Trophoblast cell (in vitro differentiated cells and primary cell): Measurements from ENCODE around the gene KRT1.

Source experiments
- DNase-seq, 2 donors: peaks; one replicate each; pipeline ENCODE4 v3.0.0-alpha.2; 2016
- H2AFZ ChIP-seq: 2 replicates; pipeline ENCODE4 v1.6.1; 2013; ENCODE audit warnings: low read length, moderate library complexity, mild to moderate bottlenecking; ENCODE audit not compliant: insufficient read depth, poor library complexity
- H2AK5ac ChIP-seq: 2 replicates; pipeline ENCODE4 v1.6.1; 2013; ENCODE audit warnings: mild to moderate bottlenecking, low read length
- H2BK120ac ChIP-seq: 2 replicates; pipeline ENCODE4 v1.6.1; 2013; ENCODE audit warnings: low read length, mild to moderate bottlenecking, moderate library complexity; ENCODE audit not compliant: insufficient read depth, poor library complexity
- H2BK12ac ChIP-seq: 2 replicates; pipeline ENCODE4 v1.6.1; 2013; ENCODE audit warnings: mild to moderate bottlenecking, low read length, moderate library complexity
- H2BK5ac ChIP-seq: 2 replicates; pipeline ENCODE4 v1.6.1; 2013; ENCODE audit warnings: low read length, low read depth, moderate library complexity, mild to moderate bottlenecking; ENCODE audit not compliant: poor library complexity
- H3K14ac ChIP-seq: 2 replicates; pipeline ENCODE4 v1.6.1; 2013; ENCODE audit warnings: mild to moderate bottlenecking, low read length
- H3K18ac ChIP-seq: 2 replicates; pipeline ENCODE4 v1.6.1; 2013; ENCODE audit warnings: mild to moderate bottlenecking, low read length
- H3K23ac ChIP-seq: 2 replicates; pipeline ENCODE4 v1.6.1; 2013; ENCODE audit warnings: low read length
- H3K27ac ChIP-seq: 2 replicates; pipeline ENCODE4 v1.5.1; 2013; ENCODE audit warnings: low read depth, mild to moderate bottlenecking, inconsistent platforms, low read length, moderate library complexity
- H3K27me3 ChIP-seq: 2 replicates; pipeline ENCODE4 v1.6.1; 2013; ENCODE audit warnings: inconsistent platforms, mild to moderate bottlenecking, low read length, moderate library complexity; ENCODE audit not compliant: insufficient read depth
- H3K36me3 ChIP-seq, 2 experiments: 1 replicate in 1 of 2; 2 replicates in 1 of 2; pipeline ENCODE4 v1.6.1; 2013; ENCODE audit warnings: low read length in 2 of 2, mild to moderate bottlenecking in 2 of 2, moderate library complexity in 1 of 2; ENCODE audit not compliant: insufficient read depth in 2 of 2, control insufficient read depth in 1 of 2
- H3K4ac ChIP-seq: 2 replicates; pipeline ENCODE4 v1.6.1; 2013; ENCODE audit warnings: low read depth, mild to moderate bottlenecking, low read length, moderate library complexity
- H3K4me1 ChIP-seq, 2 experiments: 1 replicate in 1 of 2; 2 replicates in 1 of 2; pipeline ENCODE4 v1.6.1; 2013; ENCODE audit warnings: low read length in 2 of 2, mild to moderate bottlenecking in 2 of 2, moderate library complexity in 1 of 2; ENCODE audit not compliant: insufficient read depth in 2 of 2, control insufficient read depth in 1 of 2
- H3K4me2 ChIP-seq: 2 replicates; pipeline ENCODE4 v1.6.1; 2013; ENCODE audit warnings: inconsistent platforms, mild to moderate bottlenecking, low read length, moderate library complexity
- H3K4me3 ChIP-seq: 2 replicates; pipeline ENCODE4 v1.5.1; 2013; ENCODE audit warnings: mild to moderate bottlenecking, low read depth, low read length, inconsistent platforms
- H3K79me1 ChIP-seq: one replicate; pipeline ENCODE4 v1.6.1; 2013; ENCODE audit warnings: low read length
- H3K79me2 ChIP-seq: 2 replicates; pipeline ENCODE4 v1.6.1; 2013; ENCODE audit warnings: low read length, mild to moderate bottlenecking; ENCODE audit not compliant: control insufficient read depth, insufficient read depth, poor library complexity
- H3K9ac ChIP-seq: 2 replicates; pipeline ENCODE4 v1.6.1; 2013; ENCODE audit warnings: mild to moderate bottlenecking, low read length
- H3K9me3 ChIP-seq: 2 replicates; pipeline ENCODE4 v1.6.1; 2013; ENCODE audit warnings: low read depth, mild to moderate bottlenecking, control low read depth, inconsistent platforms, low read length; ENCODE audit not compliant: insufficient read depth
- H4K12ac ChIP-seq: 2 replicates; pipeline ENCODE4 v1.6.1; 2013; ENCODE audit warnings: low read depth, mild to moderate bottlenecking, low read length, moderate library complexity
- H4K8ac ChIP-seq: 2 replicates; pipeline ENCODE4 v1.6.1; 2013; ENCODE audit warnings: low read depth, mild to moderate bottlenecking, low read length, moderate library complexity
- H4K91ac ChIP-seq: one replicate; pipeline ENCODE4 v1.6.1; 2013; ENCODE audit warnings: low read depth, mild to moderate bottlenecking, low read length, moderate library complexity
- WGBS: extraction: QIAGEN DNeasy Blood & Tissue Kit; methylation state at CpG from one replicate; pipeline ENCODE4 v1.1.7; 2013; ENCODE audit warnings: missing lambda C conversion rate; ENCODE audit not compliant: insufficient read length, insufficient coverage; ENCODE audit errors: extremely low coverage; 5-methylcytosine and 5-hydroxymethylcytosine counted together

Gene KRT1

GRCh38 chr12:52648012-52648550 is 32.1 kb downstream of the KRT1 start:
- H3K23ac ChIP-seq, result no peak overlapping the region
- no CpG with 5 or more reads among the region's 8 CpGs for WGBS
- H3K79me1 ChIP-seq, result no peaks in the 10 kb centered on the region

GRCh38 chr12:52647601-52648000 is 32.6 kb downstream of the KRT1 start:
- no CpG with 5 or more reads among the region's 9 CpGs for WGBS
- H3K18ac ChIP-seq, result no peak overlapping the region
- H3K14ac ChIP-seq, result no peak overlapping the region

More at GRCh38 chr12:52648012-52648550, 32.1 kb downstream of the KRT1 start:
- no peak for DNase-seq
- Histone ChIP-seq H3K4me1 (no peaks in the 10 kb centered on the region), H3K27me3 (no peaks in the 10 kb centered on the region), H3K9me3 (peaks cover 2% of the 10 kb centered on the region), H4K8ac (no peak overlapping the region), H4K12ac (no peak overlapping the region), H4K91ac (no peak overlapping the region), H3K18ac (no peak overlapping the region), H3K36me3 (no peaks in the 10 kb centered on the region), H2BK5ac (no peak overlapping the region), H3K4me2 (no peak overlapping the region), H3K27ac (no peak overlapping the region), H3K4me3 (no peak overlapping the region), H3K9ac (no peak overlapping the region), H3K4ac (no peak overlapping the region), H2AK5ac (no peak overlapping the region), H3K14ac (no peak overlapping the region), H2BK12ac (no peak overlapping the region), H2BK120ac (no peak overlapping the region), H2AFZ (no peak overlapping the region), H3K79me2 (no peaks in the 10 kb centered on the region)

GRCh38 chr12:52646613-52647012 is 33.6 kb downstream of the KRT1 start:
- Histone ChIP-seq H4K8ac (no peak overlapping the region), H3K4me3 (no peak overlapping the region), H4K12ac (no peak overlapping the region), H3K36me3 (no peaks in the 10 kb centered on the region), H3K4ac (no peak overlapping the region), H4K91ac (no peak overlapping the region), H3K18ac (no peak overlapping the region), H3K14ac (no peak overlapping the region), H2AK5ac (no peak overlapping the region), H3K27ac (no peak overlapping the region), H3K79me2 (no peaks in the 10 kb centered on the region), H3K9me3 (no peaks in the 10 kb centered on the region), H3K9ac (no peak overlapping the region), H3K23ac (no peak overlapping the region), H3K4me2 (no peak overlapping the region), H2AFZ (no peak overlapping the region), H2BK120ac (no peak overlapping the region), H2BK5ac (no peak overlapping the region), H3K27me3 (no peaks in the 10 kb centered on the region), H3K4me1 (no peaks in the 10 kb centered on the region), H3K79me1 (no peaks in the 10 kb centered on the region), H2BK12ac (no peak overlapping the region)
- peak in 1 of 2 donors; percentile 13 for DNase-seq
- no CpG with 5 or more reads among the region's 12 CpGs for WGBS

More at GRCh38 chr12:52647601-52648000, 32.6 kb downstream of the KRT1 start:
- no peak overlapping the region for H3K4me2 ChIP-seq
- no peak overlapping the region for H3K4ac ChIP-seq
- no peak overlapping the region for H2AK5ac ChIP-seq
- H4K12ac ChIP-seq, result no peak overlapping the region
- H3K27ac ChIP-seq, result no peak overlapping the region
- H2BK12ac ChIP-seq, result no peak overlapping the region
- DNase-seq, result no peak
- no peak overlapping the region for H3K23ac ChIP-seq
- H3K36me3 ChIP-seq, result no peaks in the 10 kb centered on the region
- no peak overlapping the region for H2BK120ac ChIP-seq
- no peak overlapping the region for H4K91ac ChIP-seq
- H3K79me1 ChIP-seq, result no peaks in the 10 kb centered on the region
- no peak overlapping the region for H4K8ac ChIP-seq
- peaks cover 2% of the 10 kb centered on the region for H3K9me3 ChIP-seq
- H2AFZ ChIP-seq, result no peak overlapping the region
- H3K79me2 ChIP-seq, result no peaks in the 10 kb centered on the region
- no peaks in the 10 kb centered on the region for H3K4me1 ChIP-seq
- no peak overlapping the region for H2BK5ac ChIP-seq
- no peak overlapping the region for H3K9ac ChIP-seq
- H3K4me3 ChIP-seq, result no peak overlapping the region
- no peaks in the 10 kb centered on the region for H3K27me3 ChIP-seq

- no CpG with 5 or more reads among the region's 4 CpGs for WGBS
- H2BK5ac ChIP-seq, result no peak overlapping the region
- H3K79me1 ChIP-seq, result no peaks in the 10 kb centered on the region
- H3K4me1 ChIP-seq, result no peaks in the 10 kb centered on the region
- no peak overlapping the region for H3K23ac ChIP-seq
- no peaks in the 10 kb centered on the region for H3K9me3 ChIP-seq
- no peak overlapping the region for H4K91ac ChIP-seq
- H2AK5ac ChIP-seq, result no peak overlapping the region
- no peak overlapping the region for H3K9ac ChIP-seq
- H3K36me3 ChIP-seq, result no peaks in the 10 kb centered on the region
- DNase-seq, result no peak
- H3K27me3 ChIP-seq, result no peaks in the 10 kb centered on the region
- no peak overlapping the region for H2BK12ac ChIP-seq
- no peak overlapping the region for H3K27ac ChIP-seq
- no peak overlapping the region for H2AFZ ChIP-seq
- H3K18ac ChIP-seq, result no peak overlapping the region
- H3K79me2 ChIP-seq, result no peaks in the 10 kb centered on the region
- no peak overlapping the region for H4K12ac ChIP-seq
- no peak overlapping the region for H4K8ac ChIP-seq
- no peak overlapping the region for H3K4me3 ChIP-seq
- no peak overlapping the region for H3K14ac ChIP-seq
- no peak overlapping the region for H2BK120ac ChIP-seq
- H3K4ac ChIP-seq, result no peak overlapping the region
- no peak overlapping the region for H3K4me2 ChIP-seq
Measured at GRCh38 chr12:52645982-52646381, 34.2 kb downstream of the KRT1 start.
